ENCODE measurements around the gene RIN3.

GRCh38 chr14:92686411-92686899 is 172.9 kb downstream of the RIN3 start:
- TF ChIP-seq, protein P1, sequence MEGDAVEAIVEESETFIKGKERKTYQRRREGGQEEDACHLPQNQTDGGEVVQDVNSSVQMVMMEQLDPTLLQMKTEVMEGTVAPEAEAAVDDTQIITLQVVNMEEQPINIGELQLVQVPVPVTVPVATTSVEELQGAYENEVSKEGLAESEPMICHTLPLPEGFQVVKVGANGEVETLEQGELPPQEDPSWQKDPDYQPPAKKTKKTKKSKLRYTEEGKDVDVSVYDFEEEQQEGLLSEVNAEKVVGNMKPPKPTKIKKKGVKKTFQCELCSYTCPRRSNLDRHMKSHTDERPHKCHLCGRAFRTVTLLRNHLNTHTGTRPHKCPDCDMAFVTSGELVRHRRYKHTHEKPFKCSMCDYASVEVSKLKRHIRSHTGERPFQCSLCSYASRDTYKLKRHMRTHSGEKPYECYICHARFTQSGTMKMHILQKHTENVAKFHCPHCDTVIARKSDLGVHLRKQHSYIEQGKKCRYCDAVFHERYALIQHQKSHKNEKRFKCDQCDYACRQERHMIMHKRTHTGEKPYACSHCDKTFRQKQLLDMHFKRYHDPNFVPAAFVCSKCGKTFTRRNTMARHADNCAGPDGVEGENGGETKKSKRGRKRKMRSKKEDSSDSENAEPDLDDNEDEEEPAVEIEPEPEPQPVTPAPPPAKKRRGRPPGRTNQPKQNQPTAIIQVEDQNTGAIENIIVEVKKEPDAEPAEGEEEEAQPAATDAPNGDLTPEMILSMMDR (IDR thresholded peaks at IDR 0.05): no peak
- no peak for TF ChIP-seq POLR2AphosphoS5 (IDR thresholded peaks at IDR 0.05)
